ENCODE results near the gene NAV2. TPM values are rescaled to one million over a fixed set of nuclear protein-coding genes. Genes with fewer than 3 reads are reported as not detected.

Gene NAV2
- total RNA-seq, 1 donor from 2014 or later: 31.4 TPM

DNA sequence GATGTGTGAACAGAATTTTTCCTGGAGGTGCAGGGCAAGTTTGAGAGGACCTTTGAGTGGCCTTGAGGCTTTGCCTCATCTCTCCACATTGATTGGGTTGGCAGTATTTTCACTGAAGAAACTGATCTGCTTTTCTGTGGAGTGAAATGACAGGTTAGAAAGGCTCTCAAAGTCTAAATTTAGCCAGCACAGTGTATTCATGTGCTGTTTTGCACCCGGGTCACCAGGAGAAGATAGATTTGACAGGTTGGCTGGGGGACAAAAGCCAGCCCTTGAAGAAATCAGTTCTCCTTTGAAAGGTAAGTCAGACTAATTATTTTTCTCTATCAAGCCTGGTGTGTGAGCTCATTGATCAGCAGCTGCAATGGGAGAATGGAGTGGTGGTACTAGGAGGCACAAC is 294.7 kb downstream of the NAV2 start:
- Mint-ChIP-seq H3K27me3 (ENCODE audit: unreplicated experiment) (no peaks in the 10 kb centered on the region), H3K4me1 (ENCODE audit: unreplicated experiment) (peaks cover 14% of the 10 kb centered on the region), H3K27ac (ENCODE audit: unreplicated experiment) (no peak overlapping the region), H3K9me3 (ENCODE audit: unreplicated experiment) (no peaks in the 10 kb centered on the region), H3K36me3 (ENCODE audit: unreplicated experiment) (no peaks in the 10 kb centered on the region), H3K4me3 (ENCODE audit: unreplicated experiment) (no peak overlapping the region)
- DNase-seq (ENCODE audit: extremely low spot score, unreplicated experiment): no peak
- TF ChIP-seq, protein P1, sequence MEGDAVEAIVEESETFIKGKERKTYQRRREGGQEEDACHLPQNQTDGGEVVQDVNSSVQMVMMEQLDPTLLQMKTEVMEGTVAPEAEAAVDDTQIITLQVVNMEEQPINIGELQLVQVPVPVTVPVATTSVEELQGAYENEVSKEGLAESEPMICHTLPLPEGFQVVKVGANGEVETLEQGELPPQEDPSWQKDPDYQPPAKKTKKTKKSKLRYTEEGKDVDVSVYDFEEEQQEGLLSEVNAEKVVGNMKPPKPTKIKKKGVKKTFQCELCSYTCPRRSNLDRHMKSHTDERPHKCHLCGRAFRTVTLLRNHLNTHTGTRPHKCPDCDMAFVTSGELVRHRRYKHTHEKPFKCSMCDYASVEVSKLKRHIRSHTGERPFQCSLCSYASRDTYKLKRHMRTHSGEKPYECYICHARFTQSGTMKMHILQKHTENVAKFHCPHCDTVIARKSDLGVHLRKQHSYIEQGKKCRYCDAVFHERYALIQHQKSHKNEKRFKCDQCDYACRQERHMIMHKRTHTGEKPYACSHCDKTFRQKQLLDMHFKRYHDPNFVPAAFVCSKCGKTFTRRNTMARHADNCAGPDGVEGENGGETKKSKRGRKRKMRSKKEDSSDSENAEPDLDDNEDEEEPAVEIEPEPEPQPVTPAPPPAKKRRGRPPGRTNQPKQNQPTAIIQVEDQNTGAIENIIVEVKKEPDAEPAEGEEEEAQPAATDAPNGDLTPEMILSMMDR (IDR thresholded peaks at IDR 0.05): no peak

GRCh38 chr11:20008190-20008870 is 295.7 kb downstream of the NAV2 start:
- no peaks in the 10 kb centered on the region for H3K27me3 Mint-ChIP-seq (ENCODE audit: unreplicated experiment)
- peaks cover 11% of the 10 kb centered on the region for H3K4me1 Mint-ChIP-seq (ENCODE audit: unreplicated experiment)
- H3K27ac Mint-ChIP-seq (ENCODE audit: unreplicated experiment): no peak overlapping the region
- no peak for DNase-seq (ENCODE audit: extremely low spot score, unreplicated experiment)
- TF ChIP-seq, protein P1 (IDR thresholded peaks at IDR 0.05): no peak
- H3K36me3 Mint-ChIP-seq (ENCODE audit: unreplicated experiment): no peaks in the 10 kb centered on the region
- H3K4me3 Mint-ChIP-seq (ENCODE audit: unreplicated experiment): no peak overlapping the region
- no peaks in the 10 kb centered on the region for H3K9me3 Mint-ChIP-seq (ENCODE audit: unreplicated experiment)

DNA sequence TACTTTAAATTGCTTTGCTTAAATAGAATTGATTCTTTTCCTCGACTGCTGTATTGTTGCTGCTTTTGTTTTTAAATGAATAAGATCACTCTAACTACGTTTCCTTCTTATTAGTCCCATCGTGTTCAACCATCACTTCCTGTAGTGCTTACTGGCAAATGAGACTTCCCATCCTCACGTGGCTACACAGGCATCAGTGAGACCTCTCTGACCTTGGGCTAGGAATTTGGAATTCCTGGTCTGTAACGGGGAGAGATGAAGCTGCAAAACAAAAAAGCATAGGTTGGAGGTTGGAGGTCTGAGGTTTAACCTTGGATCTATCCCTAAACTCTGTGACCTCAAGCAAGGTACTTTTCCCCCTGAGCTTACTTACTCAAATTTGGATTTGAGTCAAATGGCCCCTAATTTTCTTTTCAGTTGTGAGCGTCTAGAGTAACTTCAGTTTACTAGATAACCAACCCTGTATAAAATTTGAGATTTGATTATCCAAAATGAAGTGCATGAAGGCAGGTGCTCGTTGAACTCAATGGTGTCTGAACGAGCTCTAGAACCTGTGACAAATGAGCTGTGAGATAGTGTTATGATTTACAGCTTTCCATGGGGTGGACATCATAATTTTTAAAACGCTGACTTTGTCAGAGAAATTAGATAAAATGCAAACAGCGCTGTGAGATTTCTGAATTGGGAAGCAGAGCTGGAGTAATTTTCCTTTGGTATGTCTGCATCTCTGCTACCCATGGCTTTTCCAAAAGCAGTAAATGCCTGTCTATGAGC is 296.4 kb downstream of the NAV2 start:
- no peaks in the 10 kb centered on the region for H3K27me3 Mint-ChIP-seq (ENCODE audit: unreplicated experiment)
- H3K27ac Mint-ChIP-seq (ENCODE audit: unreplicated experiment): no peak overlapping the region
- H3K4me3 Mint-ChIP-seq (ENCODE audit: unreplicated experiment): no peak overlapping the region
- DNase-seq (ENCODE audit: extremely low spot score, unreplicated experiment): no peak
- peaks cover 18% of the 10 kb centered on the region for H3K4me1 Mint-ChIP-seq (ENCODE audit: unreplicated experiment)
- no peaks in the 10 kb centered on the region for H3K9me3 Mint-ChIP-seq (ENCODE audit: unreplicated experiment)
- H3K36me3 Mint-ChIP-seq (ENCODE audit: unreplicated experiment): no peaks in the 10 kb centered on the region
- TF ChIP-seq, protein P1 (IDR thresholded peaks at IDR 0.05): no peak

- Mint-ChIP-seq H3K27me3 (ENCODE audit: unreplicated experiment) (no peaks in the 10 kb centered on the region), H3K4me3 (ENCODE audit: unreplicated experiment) (no peak overlapping the region), H3K9me3 (ENCODE audit: unreplicated experiment) (no peaks in the 10 kb centered on the region), H3K27ac (ENCODE audit: unreplicated experiment) (no peak overlapping the region), H3K4me1 (ENCODE audit: unreplicated experiment) (peaks cover 20% of the 10 kb centered on the region), H3K36me3 (ENCODE audit: unreplicated experiment) (no peaks in the 10 kb centered on the region)
- no peak for DNase-seq (ENCODE audit: extremely low spot score, unreplicated experiment)
- TF ChIP-seq, protein P1 (IDR thresholded peaks at IDR 0.05): no peak
Measured at GRCh38 chr11:20010156-20010850, 297.7 kb downstream of the NAV2 start.

- no peaks in the 10 kb centered on the region for H3K9me3 Mint-ChIP-seq (ENCODE audit: unreplicated experiment)
- H3K27me3 Mint-ChIP-seq (ENCODE audit: unreplicated experiment): no peaks in the 10 kb centered on the region
- H3K4me1 Mint-ChIP-seq (ENCODE audit: unreplicated experiment): peaks cover 17% of the 10 kb centered on the region
- TF ChIP-seq, protein P1 (IDR thresholded peaks at IDR 0.05): no peak
- DNase-seq (ENCODE audit: extremely low spot score, unreplicated experiment): no peak
- H3K27ac Mint-ChIP-seq (ENCODE audit: unreplicated experiment): no peak overlapping the region
- no peaks in the 10 kb centered on the region for H3K36me3 Mint-ChIP-seq (ENCODE audit: unreplicated experiment)
- no peak overlapping the region for H3K4me3 Mint-ChIP-seq (ENCODE audit: unreplicated experiment)
Measured at GRCh38 chr11:20010851-20011225, 298.2 kb downstream of the NAV2 start.

All from osteocyte (in vitro differentiated cells).